NCI-H524 (cell line): ENCODE results near the gene IER3.
"Not testable (repeated sequence)": the region's sequence is repeated elsewhere in the genome, so short reads cannot be mapped to it uniquely, and the experiment has no call there.

Experiments
- DNase-seq, 2 experiments: peaks; one replicate each; lab custom pipeline; 2025; lab: John Stamatoyannopoulos, UW

Gene IER3

GRCh38 chr6:30723843-30724741 lies 20.3 kb downstream of the IER3 start:
- not testable (repeated sequence) for DNase-seq

DNA sequence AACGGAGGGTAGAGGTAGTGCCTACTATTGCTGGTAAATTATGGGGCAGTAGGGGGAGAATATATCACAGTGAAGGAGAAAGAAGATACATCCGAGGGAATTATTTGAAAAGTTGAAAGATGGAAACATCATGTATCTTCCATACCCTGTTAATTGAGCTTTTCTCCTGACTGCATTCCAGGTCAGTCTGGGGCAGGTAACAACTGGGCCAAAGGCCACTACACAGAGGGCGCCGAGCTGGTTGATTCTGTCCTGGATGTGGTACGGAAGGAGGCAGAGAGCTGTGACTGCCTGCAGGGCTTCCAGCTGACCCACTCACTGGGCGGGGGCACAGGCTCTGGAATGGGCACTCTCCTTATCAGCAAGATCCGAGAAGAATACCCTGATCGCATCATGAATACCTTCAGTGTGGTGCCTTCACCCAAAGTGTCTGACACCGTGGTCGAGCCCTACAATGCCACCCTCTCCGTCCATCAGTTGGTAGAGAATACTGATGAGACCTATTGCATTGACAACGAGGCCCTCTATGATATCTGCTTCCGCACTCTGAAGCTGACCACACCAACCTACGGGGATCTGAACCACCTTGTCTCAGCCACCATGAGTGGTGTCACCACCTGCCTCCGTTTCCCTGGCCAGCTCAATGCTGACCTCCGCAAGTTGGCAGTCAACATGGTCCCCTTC lies 21.0 kb downstream of the IER3 start:
- DNase-seq = not testable (repeated sequence)

- DNase-seq = peak; percentile 49 to 76
Measured at GRCh38 chr6:30722280-30723112, 21.9 kb downstream of the IER3 start.

DNA sequence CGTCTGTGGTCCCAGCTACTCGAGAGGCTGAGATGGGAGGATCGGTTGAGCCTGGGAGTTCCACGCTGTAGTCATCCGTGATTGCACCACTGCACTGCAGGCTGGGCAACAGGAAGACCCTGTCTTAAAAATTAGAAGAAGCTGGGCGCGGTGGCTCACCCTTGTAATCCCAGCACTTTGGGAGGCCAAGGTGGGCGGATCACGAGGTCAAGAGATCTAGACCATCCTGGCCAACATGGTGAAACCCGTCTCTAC lies 22.4 kb downstream of the IER3 start:
- not testable (repeated sequence) for DNase-seq

GRCh38 chr6:30721198-30722024 lies 22.9 kb downstream of the IER3 start:
- peak; percentile 56 to 85 for DNase-seq

- DNase-seq = peak; percentile 41 to 71
Measured at GRCh38 chr6:30720738-30721197, 23.6 kb downstream of the IER3 start.

DNA sequence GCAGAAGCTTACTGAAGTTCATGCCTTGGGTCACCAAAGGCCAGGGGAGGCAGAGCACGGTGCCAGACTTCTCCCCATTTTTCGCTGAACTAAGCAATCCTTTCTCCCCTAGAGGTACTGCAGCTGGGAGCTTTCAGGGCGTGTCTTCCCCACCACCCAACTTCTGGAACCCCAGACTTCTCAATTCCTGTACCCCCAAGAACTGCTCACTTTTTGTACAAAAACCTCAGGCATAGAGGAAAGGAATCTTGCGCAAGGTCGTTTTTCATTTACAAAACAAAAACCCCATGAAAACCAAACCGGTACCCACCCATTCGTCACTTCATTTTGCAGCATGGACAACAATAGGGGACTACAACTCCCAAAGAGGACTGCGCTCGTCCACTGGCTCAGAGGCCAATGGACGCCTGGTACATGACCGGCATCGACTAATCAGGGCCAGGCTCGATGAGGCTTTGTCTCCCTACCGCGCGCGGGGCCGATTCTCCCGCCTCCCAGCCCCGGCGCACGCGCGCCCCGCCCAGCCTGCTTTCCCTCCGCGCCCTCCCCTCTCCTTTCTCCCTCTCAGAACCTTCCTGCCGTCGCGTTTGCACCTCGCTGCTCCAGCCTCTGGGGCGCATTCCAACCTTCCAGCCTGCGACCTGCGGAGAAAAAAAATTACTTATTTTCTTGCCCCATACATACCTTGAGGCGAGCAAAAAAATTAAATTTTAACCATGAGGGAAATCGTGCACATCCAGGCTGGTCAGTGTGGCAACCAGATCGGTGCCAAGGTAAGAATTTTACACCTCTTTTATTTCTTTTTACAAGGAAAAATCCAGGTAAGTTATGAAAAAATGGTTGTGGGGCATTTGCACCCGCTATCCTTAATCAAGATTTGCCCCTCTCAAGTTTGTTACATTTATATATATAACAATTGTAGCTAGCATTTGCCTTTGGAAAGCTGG lies 24.3 kb downstream of the IER3 start, which contains the start of gene TUBB:
Gene TUBB (plus strand): TSS at position 562 of the 947 bp plus-strand sequence. CDS start 155 bp downstream, at position 717.
- peak; percentile 92 to 97 for DNase-seq

DNA sequence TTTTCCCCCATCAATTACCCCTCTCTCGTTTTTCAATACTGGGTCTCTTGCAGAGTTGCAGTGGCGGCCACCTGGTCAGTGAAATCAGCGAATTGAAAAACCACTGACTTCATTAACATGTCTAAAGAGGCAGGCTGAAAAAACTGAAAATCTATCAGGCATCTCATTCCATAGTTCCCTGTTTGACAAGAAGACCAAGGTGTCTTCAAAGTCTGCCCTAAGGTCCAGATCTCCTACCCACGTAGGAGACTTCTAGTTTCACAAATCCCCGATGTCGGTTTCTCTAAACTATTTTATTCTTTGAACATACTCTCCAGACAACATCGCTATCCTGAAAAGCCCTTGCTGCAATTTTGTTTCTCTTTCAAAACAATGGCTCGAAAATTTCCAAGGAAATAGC lies 25.0 kb downstream of the IER3 start:
- peak in 1 of 2 experiments; percentile 42 for DNase-seq

DNA sequence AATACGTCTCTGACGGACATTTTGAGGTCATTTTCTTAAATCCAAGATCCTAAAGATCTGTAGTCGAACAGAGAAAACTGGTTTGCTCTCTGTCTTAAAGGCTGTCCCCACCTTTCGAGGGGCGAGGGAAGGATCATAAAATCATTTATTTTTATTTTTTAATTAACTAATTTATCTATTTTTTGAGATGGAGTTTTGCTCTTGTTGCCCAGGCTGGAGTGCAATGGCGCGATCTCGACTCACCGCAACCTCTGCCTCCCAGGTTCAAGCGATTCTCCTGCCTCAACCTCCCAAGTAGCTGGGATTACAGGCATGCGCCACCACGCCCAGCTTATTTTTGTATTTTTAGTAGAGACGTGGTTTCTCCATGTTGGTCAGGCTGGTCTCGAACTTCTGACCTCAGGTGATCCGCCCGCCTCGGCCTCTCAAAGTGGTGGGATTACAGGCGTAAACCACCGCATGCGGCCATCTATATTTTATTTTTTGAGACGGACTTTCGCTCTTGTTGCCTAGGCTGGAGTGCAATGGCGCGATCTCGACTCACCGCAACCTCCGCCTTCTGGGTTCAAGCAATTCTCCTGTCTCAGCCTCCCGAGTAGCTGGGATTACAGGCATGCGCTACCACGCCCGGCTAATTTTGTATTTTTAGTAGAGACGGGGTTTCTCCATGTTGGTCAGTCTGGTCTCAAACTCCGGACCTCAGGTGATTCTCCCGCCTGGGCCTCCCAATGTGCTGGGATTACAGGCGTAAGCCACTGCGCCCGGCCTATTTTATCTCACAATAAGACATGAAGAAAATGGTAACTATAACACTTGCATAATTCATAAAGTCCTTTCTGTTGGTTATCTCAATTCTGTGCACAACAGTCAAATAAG lies 26.3 kb downstream of the IER3 start:
- not testable (repeated sequence) for DNase-seq

- peak; percentile 100 for DNase-seq
Measured at GRCh38 chr6:30717129-30717844, 27.1 kb downstream of the IER3 start, which contains the start of gene MDC1. TSS of gene MDC1 (minus strand) at chr6:30717281. CDS start at chr6:30715175, 2,106 bp downstream.

GRCh38 chr6:30716879-30717128 lies 27.5 kb downstream of the IER3 start:
- no peak for DNase-seq

DNA sequence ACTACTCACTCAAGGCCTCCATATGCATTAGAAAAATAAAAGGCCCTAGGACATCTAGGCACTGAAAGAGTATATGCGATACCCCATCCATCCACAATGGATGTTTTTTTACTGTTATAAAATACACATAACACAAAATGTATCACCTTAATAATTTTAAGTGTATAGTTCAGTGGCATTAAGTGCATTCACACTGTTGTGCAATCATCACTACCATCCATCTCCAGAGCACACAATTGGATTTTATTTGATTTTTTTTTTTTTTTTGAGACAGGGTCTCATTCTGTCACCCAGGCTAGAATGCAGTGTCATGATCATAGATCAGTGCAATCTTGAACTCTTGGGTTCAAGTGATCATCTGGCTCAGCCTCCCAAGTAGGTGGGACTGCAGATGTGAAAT lies 30.1 kb downstream of the IER3 start:
- DNase-seq = no peak

- DNase-seq = no peak
Measured at GRCh38 chr6:30712441-30712945, 31.9 kb downstream of the IER3 start.

GRCh38 chr6:30711758-30712380 lies 32.5 kb downstream of the IER3 start:
- no peak for DNase-seq

GRCh38 chr6:30709101-30709868 lies 35.1 kb downstream of the IER3 start:
- DNase-seq = no peak

DNA sequence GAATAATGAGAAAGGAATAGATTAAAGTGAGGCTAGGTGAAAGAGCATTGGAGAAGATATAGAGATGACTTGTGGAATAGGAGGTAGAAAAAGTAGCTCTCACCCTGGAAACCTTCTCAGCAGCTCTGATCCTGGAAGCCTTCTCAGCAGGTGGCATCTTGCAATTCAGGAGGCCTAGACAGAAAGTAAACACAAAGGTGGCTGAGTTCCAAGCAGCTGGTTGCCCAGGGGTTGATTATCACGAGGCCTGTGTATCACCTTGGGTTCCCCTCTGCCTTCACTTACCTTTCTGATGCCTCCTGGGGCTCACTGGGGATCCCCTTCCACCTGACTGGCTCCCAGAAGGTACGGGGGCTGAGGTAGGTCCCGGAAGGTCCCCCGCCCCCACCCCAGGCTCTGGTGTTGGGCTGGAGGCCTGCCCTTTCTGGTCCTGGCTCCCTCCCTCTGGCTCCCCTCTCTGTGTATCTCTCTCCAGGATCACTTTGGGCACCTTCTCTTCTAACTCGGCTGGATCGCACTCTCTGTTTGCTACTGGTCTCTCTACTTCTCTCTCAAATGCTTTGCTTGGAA lies 37.0 kb downstream of the IER3 start:
- DNase-seq = no peak

GRCh38 chr6:30705620-30706019 lies 38.7 kb downstream of the IER3 start:
- DNase-seq = no peak
